ENCODE results near the gene PSMG4.
"Not testable (repeated sequence)": the region's sequence is repeated elsewhere in the genome, so short reads cannot be mapped to it uniquely, and the experiment has no call there.

PSMG4 gene

DNA sequence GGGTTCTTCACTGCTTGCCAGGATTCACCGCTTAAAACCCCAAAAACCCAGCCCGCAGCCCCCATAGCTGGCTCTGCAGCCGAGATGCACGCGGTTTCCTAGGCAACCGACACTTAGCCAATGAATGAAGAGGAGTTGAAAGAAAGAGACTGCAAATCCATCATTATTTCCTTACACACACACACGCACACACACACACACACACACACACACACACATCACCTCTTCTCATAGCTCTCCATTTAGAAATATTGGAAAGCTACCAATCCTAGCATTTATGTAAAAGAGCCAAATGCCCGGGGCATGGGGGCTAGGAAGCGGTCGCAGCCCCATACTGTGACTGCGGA is 27.9 kb upstream of the PSMG4 start:
- DNase-seq = peak; percentile 53

DNA sequence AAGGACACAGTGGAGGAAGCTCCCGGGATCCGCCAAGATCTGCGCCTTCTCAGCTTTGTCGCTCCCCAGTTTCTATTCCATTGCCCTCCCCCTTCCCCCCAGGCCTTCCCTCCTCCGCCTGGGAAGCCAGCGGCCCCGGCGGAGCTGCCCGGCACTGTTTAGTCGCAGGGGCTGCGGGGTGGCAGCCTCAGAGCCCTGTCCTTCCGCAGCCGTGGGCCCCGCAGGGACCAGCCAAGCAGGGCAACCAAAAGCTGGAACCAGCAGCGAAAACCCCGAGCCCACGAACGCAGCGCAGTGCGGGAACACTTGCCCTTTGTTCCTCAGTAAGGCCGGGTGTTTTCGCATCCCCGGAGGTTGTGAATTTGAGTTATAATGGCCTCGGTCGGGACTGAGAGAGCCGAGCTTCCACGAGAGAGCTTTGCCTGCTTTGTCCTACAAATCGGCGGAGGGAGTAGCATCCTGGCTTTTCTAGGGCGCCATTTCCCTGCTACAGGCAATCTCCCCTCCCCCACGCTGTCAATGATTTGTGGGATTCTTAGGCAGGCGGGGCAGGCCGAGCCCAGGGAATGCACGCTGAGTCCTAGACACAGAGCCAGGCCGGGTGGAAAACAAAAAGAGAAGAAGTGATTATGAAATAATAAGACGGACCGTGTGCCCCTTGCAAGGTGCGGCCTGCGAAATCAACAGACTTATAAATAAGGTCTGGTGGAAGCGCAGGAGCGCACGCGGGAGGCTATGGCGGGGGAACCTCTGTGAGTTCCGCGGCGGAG is 27.3 kb upstream of the PSMG4 start:
- DNase-seq = peak; percentile 47

- no peak for DNase-seq
These were observed 26.5 kb upstream of the PSMG4 start for GRCh38 chr6:3232017-3232945.

GRCh38 chr6:3233321-3233720 is 25.4 kb upstream of the PSMG4 start:
- DNase-seq = no peak

GRCh38 chr6:3233904-3234303 is 24.8 kb upstream of the PSMG4 start:
- DNase-seq = no peak

DNA sequence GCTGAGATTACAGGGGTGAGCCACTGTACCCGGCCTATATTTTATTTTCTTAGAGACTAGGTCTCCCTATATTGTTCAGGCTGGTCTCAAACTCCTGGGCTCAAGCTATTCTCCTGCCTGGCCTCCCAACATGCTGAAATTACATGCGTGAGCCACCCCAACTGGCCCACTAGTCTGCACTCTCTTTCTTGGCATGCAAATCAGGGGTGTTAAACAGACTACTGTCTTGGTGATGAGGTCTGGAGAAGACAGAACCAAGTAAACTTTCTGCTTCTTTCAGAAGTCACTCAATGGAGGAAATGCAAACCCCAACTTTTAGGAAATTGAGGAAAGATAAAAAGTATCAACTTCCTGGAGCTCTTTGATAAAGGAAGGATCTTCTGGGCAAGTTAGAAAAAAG is 23.3 kb upstream of the PSMG4 start:
- no peak for DNase-seq

- DNase-seq = no peak
These were observed 22.7 kb upstream of the PSMG4 start for GRCh38 chr6:3236005-3236404.

GRCh38 chr6:3237761-3238662 is 20.7 kb upstream of the PSMG4 start:
- no peak for DNase-seq

- no peak for DNase-seq
These were observed 19.5 kb upstream of the PSMG4 start for GRCh38 chr6:3239110-3239830.

DNA sequence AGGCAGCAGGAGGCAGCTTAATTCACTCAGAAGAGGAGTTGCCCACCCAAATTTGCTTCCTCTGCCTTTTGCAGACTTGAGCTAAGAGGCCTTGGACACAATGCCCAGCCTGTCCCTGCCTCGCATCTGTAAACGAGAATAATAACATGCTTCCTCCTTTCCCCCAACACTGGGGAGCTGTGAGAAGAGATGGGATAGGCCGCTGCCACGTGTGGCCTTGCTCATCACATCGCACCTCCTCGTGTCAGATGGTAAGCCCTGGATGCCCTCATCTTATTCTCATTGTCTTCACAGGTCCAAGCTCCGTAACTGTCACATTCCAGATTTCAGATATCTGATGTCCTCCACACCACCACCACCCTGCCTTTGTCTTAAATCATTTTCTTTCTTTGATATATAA is 18.2 kb upstream of the PSMG4 start:
- DNase-seq = no peak

GRCh38 chr6:3241745-3242144 is 17.0 kb upstream of the PSMG4 start:
- DNase-seq = not testable (repeated sequence)

- no peak for DNase-seq
These were observed 16.0 kb upstream of the PSMG4 start for GRCh38 chr6:3242768-3243167.

GRCh38 chr6:3244003-3244831 is 14.5 kb upstream of the PSMG4 start:
- DNase-seq = no peak

DNA sequence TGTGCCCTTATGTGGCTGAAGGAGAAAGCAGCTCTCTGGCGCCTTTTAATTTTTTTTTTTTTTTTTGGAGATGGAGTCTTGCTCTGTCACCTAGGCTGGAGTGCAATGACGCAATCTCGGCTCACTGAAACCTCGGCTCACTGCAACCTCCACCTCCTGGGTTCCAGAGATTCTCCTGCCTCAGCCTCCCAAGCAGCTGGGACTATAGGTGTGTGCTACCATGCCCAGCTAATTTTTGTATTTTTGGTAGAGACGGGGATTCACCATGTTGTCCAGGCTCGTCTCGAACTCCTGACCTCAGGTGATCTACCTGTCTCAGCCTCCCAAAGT is 13.9 kb upstream of the PSMG4 start:
- not testable (repeated sequence) for DNase-seq

- DNase-seq = no peak
These were observed 13.5 kb upstream of the PSMG4 start for GRCh38 chr6:3245216-3245615.

DNA sequence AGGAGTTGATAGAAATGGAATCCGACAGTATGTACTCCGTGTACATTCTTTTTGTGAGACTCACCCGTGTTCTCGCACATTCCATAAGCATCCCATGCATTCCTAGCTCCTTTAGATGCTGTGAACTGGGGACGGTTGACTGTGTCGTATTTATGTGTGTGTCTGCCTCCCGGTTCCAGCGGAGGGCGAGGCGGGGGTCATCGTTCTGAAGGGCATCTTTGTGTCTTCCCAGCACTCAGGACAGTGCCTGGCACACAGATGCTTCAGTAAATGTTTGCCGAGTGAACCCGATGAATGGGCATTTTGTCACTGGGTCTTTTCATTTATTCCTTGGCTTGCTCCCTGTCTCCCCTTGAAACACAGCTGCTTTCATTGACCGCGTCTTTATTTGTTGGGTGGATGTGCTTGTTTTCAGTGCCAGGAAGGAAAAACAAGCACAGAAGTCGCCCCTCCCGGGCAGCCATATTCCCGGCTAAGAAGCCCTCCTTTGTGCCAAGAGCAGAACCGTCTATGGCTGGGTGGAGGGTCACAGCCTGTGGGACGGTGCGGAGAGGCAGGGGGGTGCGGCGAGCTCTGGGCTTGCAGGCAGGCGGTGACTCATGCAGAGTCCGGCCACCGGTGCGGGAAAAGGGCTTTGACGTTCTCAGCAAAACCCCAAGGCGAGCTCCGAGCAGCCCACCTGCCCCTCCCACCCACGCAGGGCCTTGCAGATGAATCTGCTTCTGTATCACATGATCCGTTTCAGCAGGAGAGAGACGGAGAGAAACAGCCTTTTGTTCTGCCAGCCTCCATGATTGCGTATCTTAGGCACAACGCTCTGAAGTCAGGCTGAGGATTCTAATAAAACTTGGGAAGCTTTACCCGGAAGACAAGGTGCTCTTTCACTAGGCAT is 11.2 kb upstream of the PSMG4 start:
- DNase-seq = no peak

- no peak for DNase-seq
These were observed 8.9 kb upstream of the PSMG4 start for GRCh38 chr6:3249821-3250220.

GRCh38 chr6:3250231-3250675 is 8.5 kb upstream of the PSMG4 start:
- no peak for DNase-seq

DNA sequence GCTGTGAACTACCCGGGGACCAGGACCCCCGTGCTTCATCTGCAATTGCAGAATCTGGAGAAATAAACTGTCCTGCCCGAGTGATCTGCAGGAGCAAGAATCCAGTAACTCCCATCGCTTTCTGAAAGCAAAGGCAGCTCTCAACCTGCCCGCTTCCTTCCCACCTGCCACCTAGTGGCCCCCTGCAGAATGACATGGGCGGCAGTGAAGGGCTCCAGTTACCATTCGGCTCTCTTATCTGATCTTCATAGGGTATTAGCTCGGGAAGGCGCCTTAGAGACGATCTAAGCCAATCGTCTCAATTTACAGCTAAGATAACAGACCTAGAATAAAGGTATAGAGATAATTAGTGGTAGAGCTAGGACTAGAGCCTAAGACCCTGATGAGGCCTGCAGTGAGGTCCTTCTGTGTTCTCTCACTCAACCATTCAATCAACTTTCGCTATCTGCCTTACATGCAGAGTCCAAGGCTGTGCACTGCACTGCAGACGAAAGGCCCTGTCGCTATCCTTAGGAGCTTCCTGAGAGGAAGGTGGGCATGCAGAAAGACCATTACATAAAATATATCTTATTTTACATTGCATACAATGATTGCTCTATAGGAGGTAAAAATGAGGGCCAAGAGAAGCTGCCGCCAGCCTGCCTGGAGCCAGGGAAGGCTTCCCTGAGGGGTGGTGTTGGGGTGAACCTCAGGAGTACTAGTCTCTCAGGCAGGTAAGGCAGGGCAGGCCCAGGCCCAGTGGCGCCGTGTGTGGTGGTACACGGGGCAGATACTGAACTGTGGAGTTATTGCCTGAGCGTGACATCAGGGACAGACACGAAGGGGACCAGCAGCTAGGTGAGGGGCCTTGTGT is 7.1 kb upstream of the PSMG4 start:
- DNase-seq = peak; percentile 65

- DNase-seq = no peak
These were observed 6.4 kb upstream of the PSMG4 start for GRCh38 chr6:3252369-3252768.
